Peyer's patch (tissue), 4 donors: Measurements from ENCODE around the gene SMAGP.
A peak's percentile ranks its signal among the peaks of the same experiment; 100 is the strongest.

Source experiments
- POLR2A ChIP-seq, 2 donors: fragments of 450-650 bp; IDR thresholded peaks; one replicate each; pipeline ENCODE4 v1.5.1; 2017; ENCODE audit warnings: antibody characterized with exemption in 2 of 2, mild to moderate bottlenecking in 2 of 2, moderate library complexity in 2 of 2
- TF ChIP-seq, protein P1 (sequence below), 6 experiments: fragments of 450-650 bp in 4 of 6; fragments of 200-600 bp in 2 of 6; sonication (generic) in 1 of 6; IDR thresholded peaks; one replicate each; pipeline ENCODE4 v1.5.1; 2017 to 2019; ENCODE audit warnings: antibody characterized with exemption in 6 of 6, mild to moderate bottlenecking in 3 of 6, moderate library complexity in 1 of 6

DNA sequence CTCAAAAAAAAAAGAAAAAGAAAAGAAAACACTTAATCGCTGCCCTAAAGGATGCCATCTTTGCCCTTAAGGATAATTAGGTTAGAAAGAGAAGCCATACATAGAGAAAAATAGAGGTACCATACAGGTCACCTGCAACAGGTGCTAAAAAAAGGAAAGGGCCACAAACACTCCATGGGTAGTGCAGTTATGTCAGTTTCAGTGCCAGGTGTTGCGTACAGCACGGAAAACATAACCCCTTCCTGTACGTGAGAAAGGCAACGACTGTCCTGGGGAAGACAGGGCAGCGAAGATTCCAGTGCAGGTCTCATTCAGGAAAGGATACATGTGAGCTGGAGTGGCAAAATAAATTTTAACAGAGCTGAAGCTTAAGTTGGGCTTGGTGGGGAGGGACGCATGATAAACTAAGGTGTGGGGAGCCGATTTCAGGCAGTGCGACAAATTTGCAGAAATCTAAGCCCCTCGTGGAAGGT, 32.1 kb downstream of the SMAGP start:
- TF ChIP-seq, protein P1, sequence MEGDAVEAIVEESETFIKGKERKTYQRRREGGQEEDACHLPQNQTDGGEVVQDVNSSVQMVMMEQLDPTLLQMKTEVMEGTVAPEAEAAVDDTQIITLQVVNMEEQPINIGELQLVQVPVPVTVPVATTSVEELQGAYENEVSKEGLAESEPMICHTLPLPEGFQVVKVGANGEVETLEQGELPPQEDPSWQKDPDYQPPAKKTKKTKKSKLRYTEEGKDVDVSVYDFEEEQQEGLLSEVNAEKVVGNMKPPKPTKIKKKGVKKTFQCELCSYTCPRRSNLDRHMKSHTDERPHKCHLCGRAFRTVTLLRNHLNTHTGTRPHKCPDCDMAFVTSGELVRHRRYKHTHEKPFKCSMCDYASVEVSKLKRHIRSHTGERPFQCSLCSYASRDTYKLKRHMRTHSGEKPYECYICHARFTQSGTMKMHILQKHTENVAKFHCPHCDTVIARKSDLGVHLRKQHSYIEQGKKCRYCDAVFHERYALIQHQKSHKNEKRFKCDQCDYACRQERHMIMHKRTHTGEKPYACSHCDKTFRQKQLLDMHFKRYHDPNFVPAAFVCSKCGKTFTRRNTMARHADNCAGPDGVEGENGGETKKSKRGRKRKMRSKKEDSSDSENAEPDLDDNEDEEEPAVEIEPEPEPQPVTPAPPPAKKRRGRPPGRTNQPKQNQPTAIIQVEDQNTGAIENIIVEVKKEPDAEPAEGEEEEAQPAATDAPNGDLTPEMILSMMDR (IDR thresholded peaks at IDR 0.05), result peak in 1 of 6 experiments; percentile 28
- TF ChIP-seq POLR2A (IDR thresholded peaks at IDR 0.05), result no peak
